HepG2 (cell line): ENCODE data around the gene TCTA. TPM values are rescaled to one million over a fixed set of nuclear protein-coding genes. Genes with fewer than 3 reads are reported as not detected.

Source experiments
- ATAC-seq: fragments of 200-7000 bp; cut with Tn5 transposase; 3 replicates; pipeline ENCODE4 v1.9.1; 2020; ENCODE audit warnings: mild to moderate bottlenecking, moderate library complexity
- BruUV-seq: library from RNA; stranded (reverse); fragments of 400-500 nt; replicated peaks from 2 replicates; lab custom pipeline; 2021; lab: Mats Ljungman, UMichigan
- CTCF ChIA-PET: fragments of 300-600 bp; formaldehyde crosslinking; extraction: SDS; loops from one replicate; lab custom pipeline; 2021; ENCODE audit warnings: low total read pairs, inconsistent platforms, low intra/inter-chr PET ratio; lab: Yijun Ruan, JAX
- POLR2A ChIA-PET: fragments of 350-600 bp; sonication (Branson Sonifier 250); formaldehyde crosslinking; loops from one replicate; lab custom pipeline; 2020; ENCODE audit warnings: antibody characterized with exemption, inconsistent platforms; lab: Yijun Ruan, JAX
- DNase-seq: peaks from one replicate; pipeline ENCODE4 v3.0.0-alpha.2; 2015; ENCODE audit warnings: low spot score
- FAIRE-seq: peaks from 3 replicates; lab custom pipeline; 2011; peaks lifted over from hg19 to GRCh38; lab: Jason Lieb, UNC
- H2AFZ ChIP-seq: one replicate; pipeline ENCODE4 v1.6.1; 2011; ENCODE audit warnings: low read length, inconsistent platforms
- H3K27ac ChIP-seq: fragments of 300-600 bp; 3 replicates; pipeline ENCODE4 v1.8.0; 2011; ENCODE audit warnings: mixed run types, mild to moderate bottlenecking, mixed read lengths, low read length, inconsistent platforms; ENCODE audit not compliant: insufficient read depth; ENCODE audit errors: extremely low read length
- H3K27me3 ChIP-seq, 2 experiments: fragments of 200-600 bp in 1 of 2; 2 replicates in 1 of 2; 3 replicates in 1 of 2; pipeline versions ENCODE4 v1.6.0 to v1.8.0; 2011; ENCODE audit warnings: low read length in 2 of 2, mild to moderate bottlenecking in 2 of 2, moderate library complexity in 2 of 2, inconsistent platforms in 1 of 2; ENCODE audit not compliant: insufficient read depth in 2 of 2, control insufficient read depth in 1 of 2
- H3K36me3 ChIP-seq, 2 experiments: fragments of 200-600 bp in 1 of 2; replicated peaks in 1 of 2; 2 replicates in 1 of 2; 3 replicates in 1 of 2; pipeline versions ENCODE4 v1.5.1 to v1.8.0; 2011; ENCODE audit warnings: low read length in 2 of 2, inconsistent platforms in 1 of 2; ENCODE audit not compliant: insufficient read depth in 2 of 2, control insufficient read depth in 1 of 2
- H3K4me1 ChIP-seq: 2 replicates; pipeline ENCODE4 v1.5.1; 2012; ENCODE audit warnings: low read length, inconsistent platforms; ENCODE audit not compliant: insufficient read depth
- H3K4me2 ChIP-seq: 2 replicates; pipeline ENCODE4 v1.6.0; 2011; ENCODE audit warnings: low read depth, low read length, inconsistent platforms
- H3K4me3 ChIP-seq, 3 experiments: fragments of 200-600 bp in 1 of 3; sonication (generic), shearing (Covaris generic) in 1 of 3; replicated peaks in 1 of 3; 2 replicates each; pipeline ENCODE4 v1.5.1; 2011 to 2016; ENCODE audit warnings: low read length in 3 of 3, inconsistent platforms in 2 of 3, low read depth in 2 of 3, mild to moderate bottlenecking in 2 of 3, control low read depth in 1 of 3, mixed read lengths in 1 of 3; ENCODE audit not compliant: insufficient read depth in 1 of 3
- H3K79me2 ChIP-seq: one replicate; pipeline ENCODE4 v1.6.1; 2011; ENCODE audit warnings: low read length, inconsistent platforms; ENCODE audit not compliant: insufficient read depth
- H3K9ac ChIP-seq: 2 replicates; pipeline ENCODE4 v1.6.0; 2011; ENCODE audit warnings: mild to moderate bottlenecking, low read depth, low read length, inconsistent platforms; ENCODE audit not compliant: insufficient read depth
- H3K9me3 ChIP-seq: 2 replicates; pipeline ENCODE4 v1.5.1; 2012; ENCODE audit warnings: mild to moderate bottlenecking, low read length
- H4K20me1 ChIP-seq: 2 replicates; pipeline ENCODE4 v1.6.0; 2011; ENCODE audit warnings: inconsistent platforms, mild to moderate bottlenecking, low read length, moderate library complexity; ENCODE audit not compliant: insufficient read depth
- CBX1 ChIP-seq: IDR thresholded peaks from one replicate; pipeline ENCODE4 v1.6.1; 2016; ENCODE audit warnings: antibody characterized with exemption, low read depth
- FIP1L1 ChIP-seq: fragments of 200-400 bp; formaldehyde crosslinking; IDR thresholded peaks from 2 replicates; pipeline ENCODE4 v1.6.1; 2018; ENCODE audit warnings: low read depth, mild to moderate bottlenecking, low read length, moderate library complexity, borderline replicate concordance; ENCODE audit not compliant: insufficient read depth
- FLYWCH1 ChIP-seq: sonication (generic); formaldehyde crosslinking; IDR thresholded peaks from 2 replicates; pipeline ENCODE4 v1.8.1; 2023; ENCODE audit warnings: mild to moderate bottlenecking, missing genetic modification reagents
- FOSL1 ChIP-seq: sonication (generic); formaldehyde crosslinking; IDR thresholded peaks from 2 replicates; pipeline ENCODE4 v1.9.0; 2021; ENCODE audit warnings: missing genetic modification reagents, borderline replicate concordance
- JUNB ChIP-seq: sonication (generic); formaldehyde crosslinking; IDR thresholded peaks from 2 replicates; pipeline ENCODE4 v1.8.0; 2022; ENCODE audit warnings: missing genetic modification reagents, mild to moderate bottlenecking, borderline replicate concordance
- KDM3A ChIP-seq: IDR thresholded peaks from 2 replicates; pipeline ENCODE4 v1.6.1; 2018; ENCODE audit warnings: low read depth, missing compliant biosample characterization
- NRL ChIP-seq: sonication (generic); formaldehyde crosslinking; IDR thresholded peaks from 2 replicates; pipeline ENCODE4 v1.5.0; 2020; ENCODE audit warnings: missing genetic modification reagents, mild to moderate bottlenecking, moderate library complexity, borderline replicate concordance
- PLRG1 ChIP-seq: fragments of 450-650 bp; conservative IDR thresholded peaks from 2 replicates; pipeline ENCODE4 v1.6.1; 2016
- SMC3 ChIP-seq: IDR thresholded peaks from 2 replicates; pipeline ENCODE4 v1.6.1; 2011; ENCODE audit warnings: low read length, improper control_type of control experiment
- SNAI1 ChIP-seq: sonication (generic); formaldehyde crosslinking; IDR thresholded peaks from 2 replicates; pipeline ENCODE4 v1.5.0; 2020; ENCODE audit warnings: mild to moderate bottlenecking, missing genetic modification reagents, borderline replicate concordance
- SP5 ChIP-seq: IDR thresholded peaks from 2 replicates; pipeline ENCODE4 v1.6.1; 2016; ENCODE audit warnings: low read depth, borderline replicate concordance
- ZBTB14 ChIP-seq: sonication (generic); formaldehyde crosslinking; IDR thresholded peaks from 2 replicates; pipeline ENCODE4 v1.4.0; 2020; ENCODE audit warnings: missing genetic modification reagents
- ZNF670 ChIP-seq: sonication (generic); formaldehyde crosslinking; IDR thresholded peaks from 2 replicates; pipeline ENCODE4 v1.8.0; 2022; ENCODE audit warnings: mild to moderate bottlenecking, missing genetic modification reagents, borderline replicate concordance
- WGBS: methylation state at CpG from one replicate; pipeline ENCODE4 v1.1.6; 2017; ENCODE audit warnings: low lambda C conversion rate; 5-methylcytosine and 5-hydroxymethylcytosine counted together
- in situ Hi-C: cut with HindIII; loops from 2 replicates; pipeline ENCODE4 v1.10.0; 2017; ENCODE audit warnings: low pct_unique_long_range_greater_than_20kb; ENCODE audit not compliant: extremely low pct_ligation_motif_present
- intact Hi-C: fragments of 100-400 bp; cut with micrococcal nuclease; formaldehyde crosslinking; loops from one replicate; pipeline ENCODE4 v1.10.0; 2022; ENCODE audit not compliant: unreplicated experiment
- polyA plus RNA-seq, 8 experiments: library from polyadenylated mRNA; depleted of rRNA in 3 of 8; stranded (reverse) in 7 of 8; unstranded in 1 of 8; fragments of >200 nt; fragmentation: Illumina TruSeq in 4 of 8; extraction: Trizol in 4 of 8; gene quantifications; 2 replicates each; pipeline versions ENCODE4 v1.2.1 to v1.2.3, GENCODE V29; 2011 to 2016; ENCODE audit warnings: low read depth in 4 of 8, missing spikeins in 1 of 8, mixed read lengths in 1 of 8; ENCODE audit not compliant: insufficient read depth in 1 of 8
- total RNA-seq, 5 experiments: library from RNA; depleted of rRNA; stranded (reverse); fragments of >200 nt; fragmentation: Illumina TruSeq; extraction: Trizol; gene quantifications; 2 replicates each; pipeline ENCODE4 v1.2.3, GENCODE V29; 2016; ENCODE audit warnings: low read depth in 1 of 5
- TF ChIP-seq, protein P1 (sequence below): sonication (generic); formaldehyde crosslinking; IDR thresholded peaks from 2 replicates; pipeline ENCODE4 v1.9.0; 2021; ENCODE audit warnings: mild to moderate bottlenecking, missing genetic modification reagents
- TF ChIP-seq, protein P2 (sequence below): sonication (generic); formaldehyde crosslinking; IDR thresholded peaks from 2 replicates; pipeline ENCODE4 v1.4.0; 2020; ENCODE audit warnings: missing genetic modification reagents

TCTA gene
- total and polyA plus RNA-seq, 2 of the 13 experiments (the other 11 are each of a cell fraction or from before 2014, with no cell fraction given) = 8.3 to 13.2 TPM

DNA sequence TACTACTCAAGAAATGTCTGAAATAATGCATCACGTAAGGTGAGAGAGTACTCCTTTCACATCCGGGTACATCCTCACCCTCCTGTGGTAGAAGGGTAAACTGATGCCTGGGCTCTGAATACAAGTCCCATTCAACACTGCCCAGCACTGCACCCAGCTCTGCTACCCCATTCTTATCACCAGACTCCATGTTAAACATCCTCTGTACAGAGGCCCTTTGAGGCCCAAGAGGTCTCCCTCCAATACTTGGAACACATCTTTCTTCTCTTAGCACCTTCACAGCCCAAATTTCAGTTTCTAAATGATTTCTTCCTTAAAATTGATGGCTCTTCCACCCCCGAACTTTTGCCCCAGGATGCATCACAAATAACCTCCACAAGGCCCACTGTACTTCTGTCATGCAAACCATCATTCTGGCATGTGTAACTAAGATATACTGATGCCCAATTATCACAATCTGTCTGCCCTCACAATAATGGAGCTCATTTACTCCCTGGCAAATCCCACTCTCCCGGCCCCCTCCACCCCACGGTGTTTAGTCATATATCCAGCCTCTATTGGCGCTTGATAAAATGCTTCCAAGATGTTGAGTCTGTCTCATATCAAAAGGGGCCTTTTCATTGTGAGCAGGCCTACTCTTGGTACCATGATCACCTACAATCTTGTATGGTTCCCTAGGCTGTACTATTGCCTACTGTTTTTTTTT is 41.5 kb upstream of the TCTA start:
- WGBS = 91% methylated on average over 4 of the region's 6 CpGs
- CTCF ChIA-PET = no interaction called here
- TF ChIP-seq ZBTB14 (no peak), FOSL1 (CRISPR knock-in tag) (no peak), SP5 (CRISPR knock-in tag) (no peak), CBX1 (no peak), JUNB (CRISPR knock-in tag) (no peak), ZNF670 (no peak), SNAI1 (no peak), NRL (CRISPR knock-in tag) (no peak), FIP1L1 (no peak), FLYWCH1 (no peak), KDM3A (CRISPR knock-in tag) (no peak), PLRG1 (no peak), SMC3 (no peak)
- TF ChIP-seq, protein P1, sequence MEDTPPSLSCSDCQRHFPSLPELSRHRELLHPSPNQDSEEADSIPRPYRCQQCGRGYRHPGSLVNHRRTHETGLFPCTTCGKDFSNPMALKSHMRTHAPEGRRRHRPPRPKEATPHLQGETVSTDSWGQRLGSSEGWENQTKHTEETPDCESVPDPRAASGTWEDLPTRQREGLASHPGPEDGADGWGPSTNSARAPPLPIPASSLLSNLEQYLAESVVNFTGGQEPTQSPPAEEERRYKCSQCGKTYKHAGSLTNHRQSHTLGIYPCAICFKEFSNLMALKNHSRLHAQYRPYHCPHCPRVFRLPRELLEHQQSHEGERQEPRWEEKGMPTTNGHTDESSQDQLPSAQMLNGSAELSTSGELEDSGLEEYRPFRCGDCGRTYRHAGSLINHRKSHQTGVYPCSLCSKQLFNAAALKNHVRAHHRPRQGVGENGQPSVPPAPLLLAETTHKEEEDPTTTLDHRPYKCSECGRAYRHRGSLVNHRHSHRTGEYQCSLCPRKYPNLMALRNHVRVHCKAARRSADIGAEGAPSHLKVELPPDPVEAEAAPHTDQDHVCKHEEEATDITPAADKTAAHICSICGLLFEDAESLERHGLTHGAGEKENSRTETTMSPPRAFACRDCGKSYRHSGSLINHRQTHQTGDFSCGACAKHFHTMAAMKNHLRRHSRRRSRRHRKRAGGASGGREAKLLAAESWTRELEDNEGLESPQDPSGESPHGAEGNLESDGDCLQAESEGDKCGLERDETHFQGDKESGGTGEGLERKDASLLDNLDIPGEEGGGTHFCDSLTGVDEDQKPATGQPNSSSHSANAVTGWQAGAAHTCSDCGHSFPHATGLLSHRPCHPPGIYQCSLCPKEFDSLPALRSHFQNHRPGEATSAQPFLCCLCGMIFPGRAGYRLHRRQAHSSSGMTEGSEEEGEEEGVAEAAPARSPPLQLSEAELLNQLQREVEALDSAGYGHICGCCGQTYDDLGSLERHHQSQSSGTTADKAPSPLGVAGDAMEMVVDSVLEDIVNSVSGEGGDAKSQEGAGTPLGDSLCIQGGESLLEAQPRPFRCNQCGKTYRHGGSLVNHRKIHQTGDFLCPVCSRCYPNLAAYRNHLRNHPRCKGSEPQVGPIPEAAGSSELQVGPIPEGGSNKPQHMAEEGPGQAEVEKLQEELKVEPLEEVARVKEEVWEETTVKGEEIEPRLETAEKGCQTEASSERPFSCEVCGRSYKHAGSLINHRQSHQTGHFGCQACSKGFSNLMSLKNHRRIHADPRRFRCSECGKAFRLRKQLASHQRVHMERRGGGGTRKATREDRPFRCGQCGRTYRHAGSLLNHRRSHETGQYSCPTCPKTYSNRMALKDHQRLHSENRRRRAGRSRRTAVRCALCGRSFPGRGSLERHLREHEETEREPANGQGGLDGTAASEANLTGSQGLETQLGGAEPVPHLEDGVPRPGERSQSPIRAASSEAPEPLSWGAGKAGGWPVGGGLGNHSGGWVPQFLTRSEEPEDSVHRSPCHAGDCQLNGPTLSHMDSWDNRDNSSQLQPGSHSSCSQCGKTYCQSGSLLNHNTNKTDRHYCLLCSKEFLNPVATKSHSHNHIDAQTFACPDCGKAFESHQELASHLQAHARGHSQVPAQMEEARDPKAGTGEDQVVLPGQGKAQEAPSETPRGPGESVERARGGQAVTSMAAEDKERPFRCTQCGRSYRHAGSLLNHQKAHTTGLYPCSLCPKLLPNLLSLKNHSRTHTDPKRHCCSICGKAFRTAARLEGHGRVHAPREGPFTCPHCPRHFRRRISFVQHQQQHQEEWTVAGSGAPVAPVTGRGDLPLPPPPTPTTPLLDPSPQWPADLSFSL = no peak
- TF ChIP-seq, protein P2, sequence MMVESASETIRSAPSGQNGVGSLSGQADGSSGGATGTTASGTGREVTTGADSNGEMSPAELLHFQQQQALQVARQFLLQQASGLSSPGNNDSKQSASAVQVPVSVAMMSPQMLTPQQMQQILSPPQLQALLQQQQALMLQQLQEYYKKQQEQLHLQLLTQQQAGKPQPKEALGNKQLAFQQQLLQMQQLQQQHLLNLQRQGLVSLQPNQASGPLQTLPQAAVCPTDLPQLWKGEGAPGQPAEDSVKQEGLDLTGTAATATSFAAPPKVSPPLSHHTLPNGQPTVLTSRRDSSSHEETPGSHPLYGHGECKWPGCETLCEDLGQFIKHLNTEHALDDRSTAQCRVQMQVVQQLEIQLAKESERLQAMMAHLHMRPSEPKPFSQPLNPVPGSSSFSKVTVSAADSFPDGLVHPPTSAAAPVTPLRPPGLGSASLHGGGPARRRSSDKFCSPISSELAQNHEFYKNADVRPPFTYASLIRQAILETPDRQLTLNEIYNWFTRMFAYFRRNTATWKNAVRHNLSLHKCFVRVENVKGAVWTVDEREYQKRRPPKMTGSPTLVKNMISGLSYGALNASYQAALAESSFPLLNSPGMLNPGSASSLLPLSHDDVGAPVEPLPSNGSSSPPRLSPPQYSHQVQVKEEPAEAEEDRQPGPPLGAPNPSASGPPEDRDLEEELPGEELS (CRISPR knock-in tag) = no peak

More for the DNA sequence above, 41.5 kb upstream of the TCTA start:
- intact Hi-C loops (no loop called here), in situ Hi-C loops (no loop called here)
- Histone ChIP-seq H3K27ac (no peak overlapping the region), H3K4me1 (peaks cover 27% of the 10 kb centered on the region), H3K4me2 (no peak overlapping the region), H4K20me1 (no peaks in the 10 kb centered on the region; the same call in 1 of the 2 replicates), H3K4me3 (no peak overlapping the region), H3K9me3 (no peaks in the 10 kb centered on the region), H3K9ac (no peak overlapping the region), H3K36me3 (peaks cover 24 to 72% of the 10 kb centered on the region in 2 experiments), H3K79me2 (peaks cover 41% of the 10 kb centered on the region), H3K27me3 (no peaks in the 10 kb centered on the region), H2AFZ (no peak overlapping the region)
- ATAC-seq (no peak), FAIRE-seq (no peak), DNase-seq (no peak)
- TSS peak; percentile 20 for BruUV-seq
- POLR2A ChIA-PET = interaction anchor here (1.2 kb wide), 1 partner anchor 12 kb away, joined by 4 read pairs; no protein-coding TSS in a partner anchor
